WERI-Rb-1 (cell line): Measurements from ENCODE around the gene ZNF518B.

ENCODE experiments used
- DNase-seq: peaks from one replicate; pipeline ENCODE4 v3.0.0-alpha.2; 2020
- H3K27ac ChIP-seq: fragments of 250-450 bp; sonication (Bioruptor Pico); 2 replicates; pipeline ENCODE4 v1.5.1; 2020; ENCODE audit warnings: mild to moderate bottlenecking, moderate library complexity
- H3K27me3 ChIP-seq: fragments of 250-450 bp; sonication (Bioruptor Pico); 2 replicates; pipeline ENCODE4 v1.5.1; 2021; ENCODE audit warnings: mild to moderate bottlenecking, low read depth, moderate library complexity; ENCODE audit not compliant: insufficient read depth, severe bottlenecking
- H3K36me3 ChIP-seq: fragments of 250-450 bp; sonication (Bioruptor Pico); 2 replicates; pipeline ENCODE4 v1.5.1; 2020; ENCODE audit warnings: mild to moderate bottlenecking, moderate library complexity
- H3K4me3 ChIP-seq: 2 replicates; pipeline ENCODE4 v1.5.1; 2011; ENCODE audit warnings: low read depth, mild to moderate bottlenecking, control low read depth, low read length
- H3K9me3 ChIP-seq: fragments of 250-450 bp; sonication (Bioruptor Pico); 2 replicates; pipeline ENCODE4 v1.5.1; 2021; ENCODE audit warnings: mild to moderate bottlenecking, moderate library complexity; ENCODE audit not compliant: severe bottlenecking
- TF ChIP-seq, protein P1 (sequence below): IDR thresholded peaks from 2 replicates; pipeline ENCODE4 v1.5.1; 2011; ENCODE audit warnings: low read depth, mild to moderate bottlenecking, control low read depth, inconsistent platforms, low read length

The ZNF518B gene

DNA sequence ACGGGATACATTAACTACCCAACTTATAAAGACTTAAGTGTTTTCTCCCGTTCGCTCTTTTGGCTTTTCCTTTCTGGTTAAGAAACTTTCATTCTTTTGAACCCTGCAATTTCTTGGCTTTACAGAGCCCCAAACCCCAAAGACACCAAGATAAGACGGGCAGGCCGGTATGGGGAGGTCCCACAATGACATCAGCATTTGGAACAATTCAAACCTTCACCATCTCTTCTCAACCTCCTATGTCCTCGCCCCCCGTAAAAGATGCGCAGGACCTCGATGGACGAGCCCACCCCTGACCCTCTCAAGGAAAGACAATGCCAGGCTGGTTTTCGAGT is 999 bp downstream of the ZNF518B start:
- Histone ChIP-seq H3K27ac (no peak overlapping the region), H3K4me3 (peak overlapping the region; percentile 23), H3K36me3 (peaks cover 30% of the 10 kb centered on the region), H3K27me3 (no peaks in the 10 kb centered on the region), H3K9me3 (peaks cover 24% of the 10 kb centered on the region)
- TF ChIP-seq, protein P1, sequence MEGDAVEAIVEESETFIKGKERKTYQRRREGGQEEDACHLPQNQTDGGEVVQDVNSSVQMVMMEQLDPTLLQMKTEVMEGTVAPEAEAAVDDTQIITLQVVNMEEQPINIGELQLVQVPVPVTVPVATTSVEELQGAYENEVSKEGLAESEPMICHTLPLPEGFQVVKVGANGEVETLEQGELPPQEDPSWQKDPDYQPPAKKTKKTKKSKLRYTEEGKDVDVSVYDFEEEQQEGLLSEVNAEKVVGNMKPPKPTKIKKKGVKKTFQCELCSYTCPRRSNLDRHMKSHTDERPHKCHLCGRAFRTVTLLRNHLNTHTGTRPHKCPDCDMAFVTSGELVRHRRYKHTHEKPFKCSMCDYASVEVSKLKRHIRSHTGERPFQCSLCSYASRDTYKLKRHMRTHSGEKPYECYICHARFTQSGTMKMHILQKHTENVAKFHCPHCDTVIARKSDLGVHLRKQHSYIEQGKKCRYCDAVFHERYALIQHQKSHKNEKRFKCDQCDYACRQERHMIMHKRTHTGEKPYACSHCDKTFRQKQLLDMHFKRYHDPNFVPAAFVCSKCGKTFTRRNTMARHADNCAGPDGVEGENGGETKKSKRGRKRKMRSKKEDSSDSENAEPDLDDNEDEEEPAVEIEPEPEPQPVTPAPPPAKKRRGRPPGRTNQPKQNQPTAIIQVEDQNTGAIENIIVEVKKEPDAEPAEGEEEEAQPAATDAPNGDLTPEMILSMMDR = no peak
- no peak for DNase-seq

DNA sequence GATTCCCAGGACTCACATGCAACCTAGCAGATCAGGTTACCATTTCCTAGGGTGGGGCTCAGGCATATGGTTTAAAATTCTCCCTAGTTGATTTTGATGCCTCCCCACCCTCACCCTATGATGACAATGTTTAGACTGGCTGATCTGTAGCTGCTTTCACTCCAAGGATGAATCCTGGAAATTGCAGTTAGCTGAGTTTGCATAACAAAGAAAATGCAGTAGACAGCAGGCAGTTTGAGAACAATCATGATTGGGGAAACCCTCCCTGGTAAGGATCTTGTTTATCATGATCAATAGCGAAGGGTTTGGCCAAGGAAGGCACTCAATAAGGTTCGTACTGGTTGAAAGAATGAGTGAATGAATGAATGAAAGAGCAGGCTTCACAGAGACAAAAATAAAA is 2.1 kb downstream of the ZNF518B start:
- peaks cover 30% of the 10 kb centered on the region for H3K36me3 ChIP-seq
- no peak for DNase-seq
- TF ChIP-seq, protein P1 = no peak
- H3K4me3 ChIP-seq = no peak overlapping the region
- no peaks in the 10 kb centered on the region for H3K27me3 ChIP-seq
- no peak overlapping the region for H3K27ac ChIP-seq
- peaks cover 17% of the 10 kb centered on the region for H3K9me3 ChIP-seq

DNA sequence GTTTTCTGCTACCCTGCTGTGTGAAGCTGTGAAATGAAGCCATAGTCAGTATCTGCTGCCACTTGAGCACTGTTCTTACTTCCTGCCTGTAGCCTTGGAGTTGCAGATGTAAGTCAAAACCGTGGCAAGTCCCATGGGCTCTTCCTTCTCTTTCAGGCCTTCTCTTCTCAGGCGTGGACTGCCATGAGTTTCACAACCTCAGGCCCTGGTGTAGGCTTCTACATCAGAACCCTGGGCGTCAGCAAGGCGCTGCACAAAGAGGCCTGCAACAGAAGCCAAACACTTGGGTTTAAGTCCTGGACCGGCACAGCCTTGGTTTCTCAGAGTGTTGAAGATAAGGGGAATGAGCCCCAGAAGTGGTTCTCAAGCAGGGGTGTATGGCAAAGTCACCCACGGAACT is 2.5 kb downstream of the ZNF518B start:
- no peak overlapping the region for H3K27ac ChIP-seq
- DNase-seq = no peak
- peaks cover 17% of the 10 kb centered on the region for H3K9me3 ChIP-seq
- TF ChIP-seq, protein P1 = no peak
- no peak overlapping the region for H3K4me3 ChIP-seq
- H3K36me3 ChIP-seq = peaks cover 30% of the 10 kb centered on the region
- no peaks in the 10 kb centered on the region for H3K27me3 ChIP-seq

GRCh38 chr4:10454121-10454520 is 3.1 kb downstream of the ZNF518B start:
- Histone ChIP-seq H3K36me3 (peaks cover 30% of the 10 kb centered on the region), H3K27ac (no peak overlapping the region)
- TF ChIP-seq, protein P1 = no peak

GRCh38 chr4:10448991-10449390 is 8.2 kb downstream of the ZNF518B start:
- H3K36me3 ChIP-seq = peaks cover 36% of the 10 kb centered on the region
- H3K27me3 ChIP-seq = no peaks in the 10 kb centered on the region

More at GRCh38 chr4:10454121-10454520, 3.1 kb downstream of the ZNF518B start:
- H3K27me3 ChIP-seq = no peaks in the 10 kb centered on the region
- H3K9me3 ChIP-seq = peaks cover 17% of the 10 kb centered on the region
- no peak for DNase-seq
- no peak overlapping the region for H3K4me3 ChIP-seq

DNA sequence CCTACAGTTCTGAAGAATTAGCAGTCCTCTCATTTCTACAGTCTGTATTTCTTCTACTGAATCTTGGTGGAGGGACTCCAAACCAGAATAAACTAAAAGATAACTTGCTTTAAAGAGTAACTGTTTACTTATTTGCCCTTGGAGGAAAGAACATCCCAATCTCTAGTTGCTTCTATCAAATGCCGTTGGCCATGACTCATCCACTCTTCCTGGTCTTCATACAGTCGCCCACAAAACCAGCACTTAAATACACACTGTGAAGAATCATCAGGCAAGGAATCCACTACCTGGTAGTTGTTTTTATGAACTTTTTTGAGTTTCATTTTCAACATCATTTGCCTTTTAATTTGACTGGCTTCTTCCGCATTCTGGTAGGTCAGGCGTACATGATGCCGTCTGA is 14.2 kb downstream of the ZNF518B start:
- Histone ChIP-seq H3K27me3 (no peaks in the 10 kb centered on the region), H3K4me3 (no peak overlapping the region), H3K36me3 (peaks cover 22% of the 10 kb centered on the region), H3K9me3 (no peaks in the 10 kb centered on the region), H3K27ac (no peak overlapping the region)
- no peak for DNase-seq
- TF ChIP-seq, protein P1 = no peak

More at GRCh38 chr4:10448991-10449390, 8.2 kb downstream of the ZNF518B start:
- TF ChIP-seq, protein P1 = no peak
- no peak overlapping the region for H3K27ac ChIP-seq
- no peaks in the 10 kb centered on the region for H3K9me3 ChIP-seq
- no peak overlapping the region for H3K4me3 ChIP-seq
- no peak for DNase-seq
